NCI-H2081 (cell line): ENCODE measurements around the gene PTP4A1.

Experiments
- DNase-seq, 2 experiments: peaks; one replicate each; lab custom pipeline; 2025; lab: John Stamatoyannopoulos, UW

The PTP4A1 gene

DNA sequence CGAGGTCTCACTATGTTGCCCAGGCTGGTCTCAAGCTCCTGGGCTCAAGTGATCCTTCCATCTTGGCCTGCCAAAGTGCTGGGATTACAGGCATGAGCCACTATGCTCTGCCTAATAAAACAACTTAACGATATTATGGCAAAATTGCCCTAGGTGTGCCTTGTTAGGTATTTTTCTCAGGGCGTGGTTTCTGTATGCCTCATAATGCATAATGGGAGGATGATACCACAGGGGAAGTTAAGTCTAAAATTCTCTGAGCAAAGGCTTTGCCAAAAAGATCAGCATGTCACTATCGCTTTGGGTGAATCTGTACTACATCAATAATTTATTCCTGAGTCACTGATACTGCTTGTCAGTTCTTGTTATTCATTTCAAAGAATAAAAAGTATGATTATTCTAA is 15.9 kb upstream of the PTP4A1 start:
- DNase-seq: no peak

DNA sequence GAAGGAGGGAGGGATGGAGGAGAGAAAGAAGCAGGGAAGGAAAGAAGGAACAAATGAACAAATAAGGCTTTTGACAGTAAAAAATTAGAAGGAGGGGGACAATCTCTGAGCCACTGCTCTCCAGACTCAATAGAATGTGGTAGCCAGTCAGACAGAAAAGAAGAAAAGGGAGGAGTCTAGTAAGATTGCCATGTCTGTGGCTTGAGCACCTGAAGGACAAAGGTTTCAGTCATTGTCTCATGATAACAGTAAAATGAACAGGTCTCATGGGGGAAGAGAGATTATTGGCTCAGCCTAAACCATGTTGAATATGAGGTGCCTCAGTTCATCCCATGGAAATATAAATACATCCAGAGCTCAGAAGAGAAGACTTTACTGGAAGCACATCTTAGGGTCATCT is 14.0 kb upstream of the PTP4A1 start:
- DNase-seq: no peak

DNA sequence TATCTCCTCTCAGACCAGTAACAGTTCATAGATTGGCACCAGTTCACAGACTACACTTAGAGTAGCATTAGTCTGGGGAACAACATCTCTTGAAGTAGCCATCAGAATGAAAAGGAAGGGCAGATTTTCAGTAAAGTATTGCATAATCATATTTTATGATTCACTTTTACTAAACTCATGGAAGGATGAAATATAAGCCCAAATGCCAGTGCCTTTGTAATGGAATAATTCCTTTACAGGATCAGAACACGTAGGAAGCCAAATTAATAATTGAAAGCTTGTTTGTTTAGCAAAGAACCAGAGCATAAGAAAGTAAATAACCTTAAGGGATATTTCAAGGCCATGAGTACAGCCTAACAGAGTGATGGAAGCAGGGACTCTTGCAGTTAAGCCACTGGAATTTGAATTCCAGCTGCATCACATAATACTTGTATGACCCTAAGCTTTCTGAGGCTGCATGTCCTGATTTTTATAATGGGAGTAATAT is 11.4 kb upstream of the PTP4A1 start:
- no peak for DNase-seq

DNA sequence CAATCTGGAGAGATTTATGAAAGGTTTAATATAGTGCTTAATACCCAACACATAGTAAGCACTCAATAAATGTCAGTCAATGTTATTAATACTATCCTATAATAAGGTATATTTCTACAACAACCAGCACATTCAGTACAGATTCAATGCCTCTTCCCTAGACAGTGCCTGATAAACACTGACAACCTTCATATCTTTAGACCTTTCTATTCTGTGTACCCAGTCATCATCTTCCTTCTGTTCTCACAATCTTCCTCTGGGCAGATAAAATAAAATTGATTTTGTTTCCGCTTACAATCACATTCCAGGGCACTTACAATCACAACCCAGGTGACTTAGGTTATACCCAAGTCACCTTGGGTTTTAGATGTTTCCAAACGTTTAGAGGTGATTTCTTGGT is 11.0 kb upstream of the PTP4A1 start:
- no peak for DNase-seq

DNA sequence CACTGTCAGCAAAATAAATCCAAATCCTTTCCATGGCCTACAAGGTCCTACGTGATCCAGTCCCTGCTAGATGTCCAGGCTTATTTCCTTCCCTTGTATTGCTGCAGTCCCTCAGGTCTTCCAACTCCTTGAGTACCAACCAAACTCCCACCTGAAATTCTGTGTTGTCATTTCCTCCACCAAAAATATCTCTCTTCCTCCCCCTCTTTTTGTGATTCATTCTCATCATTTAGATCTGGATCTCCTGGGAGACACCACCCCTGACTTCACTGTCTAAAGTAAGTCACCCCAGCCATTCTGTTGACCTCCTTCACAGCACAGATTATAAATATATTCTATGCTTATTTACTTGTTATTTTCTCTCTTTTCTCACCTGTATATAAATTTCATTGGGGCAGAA is 9.0 kb upstream of the PTP4A1 start:
- DNase-seq: no peak

DNA sequence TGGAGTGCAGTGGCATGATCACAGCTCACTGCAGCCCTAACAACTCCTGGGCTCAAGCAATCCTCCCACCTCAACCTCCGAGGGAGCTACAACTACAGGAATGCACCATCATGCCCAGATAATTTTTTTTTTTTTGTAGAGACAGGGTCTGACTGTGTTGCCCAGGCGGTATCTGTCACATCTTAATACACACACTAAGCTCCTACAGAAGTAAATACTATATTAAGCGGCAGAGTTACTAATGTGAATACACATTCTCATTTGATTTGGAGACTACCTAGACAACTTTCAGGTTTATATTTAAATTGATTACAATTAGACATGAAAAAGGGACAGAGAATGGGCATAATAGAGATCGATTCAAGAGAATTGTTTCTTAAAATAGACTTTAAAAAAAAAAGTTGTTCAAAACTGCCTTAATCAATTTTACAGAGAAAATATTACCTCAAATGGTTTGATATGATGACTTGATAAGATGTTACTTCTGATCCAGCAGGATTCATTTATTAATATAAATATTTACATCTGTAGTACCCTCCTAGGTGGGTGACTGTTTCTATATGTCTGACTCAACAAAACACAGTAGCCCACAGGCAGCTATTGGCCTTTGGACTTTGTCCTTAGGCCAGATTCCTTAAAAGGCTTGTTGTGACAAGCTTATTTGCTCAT is 7.1 kb upstream of the PTP4A1 start:
- no peak for DNase-seq

DNA sequence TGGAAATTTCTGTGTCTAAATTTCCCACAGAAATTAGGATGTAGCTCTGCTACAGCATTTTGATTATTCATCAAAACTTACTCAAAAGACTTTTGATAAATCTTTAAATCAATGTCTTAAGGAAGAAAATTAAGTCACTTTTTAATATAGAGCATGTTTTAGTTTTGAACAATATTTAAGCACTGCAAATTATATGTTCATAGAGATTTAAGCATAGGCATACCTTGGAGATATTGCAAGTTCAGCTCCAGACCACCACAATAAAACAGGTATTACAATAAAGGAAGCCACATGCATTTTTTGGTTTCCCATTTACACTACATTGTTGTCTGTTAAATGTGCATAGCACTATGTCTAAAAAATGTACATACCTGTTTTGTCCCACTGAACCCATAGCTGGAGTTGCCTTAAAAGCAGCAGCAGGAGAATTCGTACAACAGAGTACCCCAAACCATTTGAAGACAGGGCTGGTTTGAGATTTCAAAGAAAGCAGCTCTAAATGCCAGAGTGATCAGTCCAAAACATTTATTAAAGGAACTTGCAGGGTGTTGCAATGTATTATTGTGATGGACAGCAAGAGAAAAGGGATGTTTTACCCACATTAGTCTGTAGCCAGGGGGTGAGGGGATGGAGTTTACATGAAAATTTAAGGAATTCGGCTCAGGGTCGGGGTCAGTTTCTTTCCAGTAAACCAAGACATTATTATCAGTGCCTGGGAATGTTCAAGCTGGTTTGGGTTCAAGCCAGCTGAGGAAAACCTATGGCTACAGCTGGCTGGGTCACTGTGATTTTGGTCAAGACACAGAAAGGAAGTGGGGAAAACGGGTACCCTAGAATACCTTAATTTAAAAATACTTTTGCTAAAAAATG is 6.3 kb upstream of the PTP4A1 start:
- DNase-seq: no peak

DNA sequence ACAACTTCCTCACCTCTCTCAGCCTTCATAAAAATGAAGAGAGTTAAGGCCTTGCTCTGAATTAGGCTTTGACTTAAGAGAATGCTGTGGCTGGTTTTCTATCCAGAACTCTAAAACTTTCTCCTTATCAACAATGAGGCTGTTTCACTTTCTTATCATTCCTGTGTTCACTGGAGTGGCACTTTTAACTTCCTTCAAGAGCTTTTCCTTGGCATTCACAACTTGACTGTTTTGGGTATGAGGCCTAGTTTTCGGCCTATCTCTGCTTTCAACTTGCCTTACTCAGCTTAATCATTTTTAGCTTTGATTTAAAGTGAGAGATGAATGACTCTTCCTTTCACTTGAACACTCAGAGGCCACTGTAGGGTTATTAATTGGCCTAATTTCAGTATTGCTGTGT is 4.3 kb upstream of the PTP4A1 start:
- no peak for DNase-seq

DNA sequence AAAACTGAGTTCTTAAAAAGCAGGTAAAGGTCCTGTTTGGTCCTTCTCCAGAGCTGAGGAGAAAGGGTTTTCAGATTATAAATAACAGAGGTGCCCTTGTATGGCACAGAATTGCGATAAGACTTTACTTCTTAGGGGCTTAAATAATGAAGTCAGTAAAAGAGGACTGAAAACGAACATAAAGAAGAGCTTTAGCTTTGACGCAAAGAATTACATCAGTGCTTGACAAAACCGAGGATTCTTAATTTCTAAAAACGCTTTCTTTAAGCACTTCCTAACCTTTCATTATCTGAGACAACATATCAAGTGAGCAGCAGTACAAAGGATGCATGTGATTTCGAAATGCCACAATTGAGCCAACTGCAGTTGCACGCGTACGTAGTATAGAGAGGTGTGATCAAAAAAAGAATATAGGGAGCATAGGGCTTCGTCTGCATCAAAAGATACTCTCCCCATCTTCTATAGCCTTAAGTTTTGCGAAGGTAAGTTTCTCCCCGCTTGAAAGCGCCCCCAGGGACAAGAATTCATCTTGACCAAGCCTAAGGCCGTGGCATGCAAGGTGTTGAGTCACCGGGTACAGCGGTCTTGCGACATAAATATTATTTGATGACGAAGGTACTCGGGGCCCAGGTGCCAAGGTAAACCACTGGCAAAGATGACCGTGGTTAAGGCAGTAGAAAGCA is 778 bp upstream of the PTP4A1 start:
- peak; percentile 45 to 54 for DNase-seq

DNA sequence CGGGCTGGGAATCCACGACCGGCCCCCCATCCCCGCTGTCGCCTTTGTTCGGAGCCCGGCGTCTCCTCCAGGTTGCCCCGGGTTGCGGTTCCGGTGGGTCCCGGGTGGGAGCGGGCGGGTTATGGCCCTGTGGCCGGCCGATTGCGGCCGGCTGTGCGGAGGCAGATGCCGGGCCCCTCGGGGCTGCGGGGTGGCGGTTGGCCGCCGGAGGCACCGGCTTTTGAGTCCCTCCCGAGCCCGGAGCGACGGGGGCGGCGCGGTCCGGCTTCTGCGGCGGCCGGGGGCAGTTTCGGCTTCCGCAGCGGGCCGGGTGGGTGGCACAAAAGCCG is 431 bp downstream of the PTP4A1 start:
- no peak for DNase-seq

DNA sequence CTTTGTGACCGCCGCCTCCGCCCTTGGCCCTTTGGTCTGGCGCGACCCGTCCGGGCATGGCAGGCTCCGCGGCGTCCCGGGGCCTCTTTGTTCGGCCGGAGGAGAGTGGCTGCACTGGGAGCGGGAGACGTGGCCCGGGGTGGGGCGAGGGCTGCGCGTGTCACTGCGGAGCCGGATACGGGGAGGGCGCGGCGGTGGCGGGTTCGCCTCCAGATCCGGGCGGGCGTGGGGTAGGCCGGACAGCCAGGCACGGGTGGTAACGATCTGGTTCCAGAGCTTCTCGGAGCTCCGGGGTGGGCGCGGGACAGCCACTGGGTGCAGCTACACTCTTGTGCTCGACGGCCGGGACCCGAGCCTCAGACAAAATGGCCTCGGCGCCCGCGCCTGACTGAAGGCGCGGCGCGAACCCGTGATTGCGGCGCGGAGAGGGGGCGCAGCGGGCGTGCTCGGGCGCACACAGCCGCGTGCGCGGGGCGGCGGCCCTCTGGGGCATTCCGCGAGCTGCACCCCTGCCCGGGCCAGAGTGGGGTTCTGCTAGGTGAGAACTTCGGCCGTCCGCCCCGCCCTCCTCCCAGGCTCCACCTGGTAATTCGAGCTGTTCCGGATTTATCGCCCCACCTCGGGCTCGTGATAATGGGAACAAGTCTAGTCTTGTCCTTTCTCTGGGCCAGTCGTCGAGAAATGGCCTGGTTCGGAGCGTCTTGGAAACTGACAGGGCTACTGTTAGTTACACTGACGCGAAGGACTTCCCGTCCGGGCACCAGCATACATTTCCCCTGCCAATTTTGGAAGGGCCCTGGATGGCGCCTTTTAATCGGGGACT is 1.0 kb downstream of the PTP4A1 start:
- DNase-seq: peak; percentile 55 to 78

DNA sequence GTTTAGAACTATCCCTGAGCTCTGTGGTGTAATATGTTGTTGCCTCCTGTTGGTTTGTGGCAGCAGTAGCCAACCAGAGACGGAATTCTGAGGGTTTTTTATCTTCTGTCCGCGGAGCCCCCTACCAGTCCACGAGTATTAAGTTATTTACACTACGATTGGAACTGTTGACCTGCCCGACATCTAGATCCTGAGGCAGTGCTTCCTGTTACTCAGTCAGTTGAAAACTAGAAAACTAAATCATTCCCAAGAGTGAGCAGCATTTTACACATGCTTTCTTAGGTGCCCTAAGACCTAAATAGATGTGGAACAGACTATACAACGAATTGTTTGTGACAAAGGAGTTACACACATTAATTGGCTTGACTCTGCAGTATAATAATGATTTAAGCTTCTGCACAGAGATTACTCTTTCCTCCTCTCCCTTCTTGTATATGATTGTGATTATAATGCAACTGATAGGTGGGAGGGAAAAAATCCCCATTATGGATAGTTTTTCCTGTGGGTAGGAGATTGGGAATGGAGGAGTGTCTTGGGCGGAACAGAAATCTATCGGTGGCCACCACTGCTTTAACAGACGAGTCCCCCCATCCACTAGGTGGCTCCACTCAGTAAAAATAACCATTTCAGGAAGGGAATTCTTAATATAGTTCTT is 1.7 kb downstream of the PTP4A1 start:
- peak; percentile 53 to 68 for DNase-seq

DNA sequence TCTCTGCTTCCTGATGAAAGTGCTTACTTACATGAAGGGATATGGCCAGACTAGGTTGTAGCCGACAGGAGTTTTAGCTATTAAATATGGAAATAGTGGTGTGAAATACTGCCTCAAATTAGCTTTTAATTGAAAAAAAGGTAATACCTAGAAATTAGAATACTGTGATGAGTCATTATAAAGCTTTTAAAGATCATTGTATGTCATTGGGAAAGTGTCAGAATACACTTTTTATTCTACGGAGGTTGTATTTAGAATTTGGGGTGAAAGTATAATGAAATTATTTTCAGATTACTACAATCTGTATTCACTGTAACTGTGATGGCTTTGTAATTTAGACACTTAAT is 2.2 kb downstream of the PTP4A1 start:
- DNase-seq: no peak

DNA sequence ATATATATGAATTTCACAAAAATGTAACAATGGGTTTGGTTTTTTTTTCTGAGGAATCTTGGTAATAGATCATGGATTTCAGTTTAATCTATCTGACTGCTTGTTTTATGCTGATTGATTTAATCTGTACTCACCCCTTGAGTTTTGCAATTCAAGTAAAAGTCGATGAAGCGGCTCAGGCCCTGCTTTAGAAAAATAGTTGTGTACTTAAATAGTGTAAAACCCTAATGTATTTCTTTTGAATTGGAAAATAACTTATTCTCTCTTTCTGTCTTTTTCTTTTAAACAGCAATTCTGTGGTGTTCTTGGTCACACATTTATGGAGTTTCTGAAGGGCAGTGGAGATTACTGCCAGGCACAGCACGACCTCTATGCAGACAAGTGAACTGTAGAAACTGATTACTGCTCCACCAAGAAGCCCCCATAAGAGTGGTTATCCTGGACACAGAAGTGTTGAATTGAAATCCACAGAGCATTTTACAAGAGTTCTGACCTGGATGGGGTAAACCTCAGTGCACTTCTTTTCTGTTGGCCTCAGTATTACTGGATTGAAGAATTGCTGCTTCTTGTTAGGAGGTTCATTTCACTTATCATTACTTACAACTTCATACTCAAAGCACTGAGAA is 4.0 kb downstream of the PTP4A1 start:
- no peak for DNase-seq

DNA sequence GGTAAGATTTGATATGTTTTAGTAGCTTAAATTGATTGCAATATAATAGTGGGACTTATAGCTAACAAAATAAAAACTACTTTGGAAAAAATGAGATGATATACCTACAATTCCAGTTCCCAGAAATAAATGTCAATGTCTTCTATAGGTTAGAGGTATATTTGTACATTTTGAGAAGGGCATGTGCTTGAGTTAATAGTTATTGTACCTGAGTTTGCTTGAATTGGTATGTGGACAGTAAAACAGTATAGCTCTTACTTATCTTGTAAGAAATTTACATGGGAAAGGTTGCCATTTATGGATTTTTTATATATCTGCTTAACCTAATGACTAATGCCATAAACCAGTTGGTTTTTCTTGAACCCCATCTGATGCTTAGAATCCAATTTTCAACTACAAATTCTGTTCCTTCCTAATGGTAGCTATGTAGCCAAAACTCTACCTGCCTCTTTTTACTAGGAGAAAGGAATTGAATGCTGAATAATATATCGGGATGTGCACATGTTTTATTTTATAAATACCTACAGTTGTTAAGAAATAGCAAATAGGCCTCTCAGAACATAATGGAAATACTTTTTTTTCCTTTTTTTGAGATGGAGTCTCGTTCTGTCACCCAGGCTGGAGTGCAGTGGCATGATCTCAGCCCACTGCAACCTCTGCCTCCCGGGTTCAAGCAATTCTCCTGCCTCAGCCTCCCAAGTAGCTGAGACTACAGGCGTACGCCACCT is 4.9 kb downstream of the PTP4A1 start:
- DNase-seq: no peak

DNA sequence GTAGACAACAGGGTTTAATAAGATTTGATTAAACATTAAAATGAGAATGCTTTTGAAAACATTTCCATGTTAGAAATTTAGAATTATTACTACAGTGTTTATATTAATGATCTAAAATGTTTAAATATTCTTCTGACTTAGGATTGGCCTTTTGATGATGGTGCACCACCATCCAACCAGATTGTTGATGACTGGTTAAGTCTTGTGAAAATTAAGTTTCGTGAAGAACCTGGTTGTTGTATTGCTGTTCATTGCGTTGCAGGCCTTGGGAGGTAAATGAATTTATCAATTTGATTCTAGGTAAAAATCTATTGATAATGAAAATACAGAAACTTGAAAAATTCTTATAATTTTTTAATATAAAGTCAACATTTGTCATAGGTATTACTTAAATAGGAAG is 6.5 kb downstream of the PTP4A1 start:
- DNase-seq: no peak

DNA sequence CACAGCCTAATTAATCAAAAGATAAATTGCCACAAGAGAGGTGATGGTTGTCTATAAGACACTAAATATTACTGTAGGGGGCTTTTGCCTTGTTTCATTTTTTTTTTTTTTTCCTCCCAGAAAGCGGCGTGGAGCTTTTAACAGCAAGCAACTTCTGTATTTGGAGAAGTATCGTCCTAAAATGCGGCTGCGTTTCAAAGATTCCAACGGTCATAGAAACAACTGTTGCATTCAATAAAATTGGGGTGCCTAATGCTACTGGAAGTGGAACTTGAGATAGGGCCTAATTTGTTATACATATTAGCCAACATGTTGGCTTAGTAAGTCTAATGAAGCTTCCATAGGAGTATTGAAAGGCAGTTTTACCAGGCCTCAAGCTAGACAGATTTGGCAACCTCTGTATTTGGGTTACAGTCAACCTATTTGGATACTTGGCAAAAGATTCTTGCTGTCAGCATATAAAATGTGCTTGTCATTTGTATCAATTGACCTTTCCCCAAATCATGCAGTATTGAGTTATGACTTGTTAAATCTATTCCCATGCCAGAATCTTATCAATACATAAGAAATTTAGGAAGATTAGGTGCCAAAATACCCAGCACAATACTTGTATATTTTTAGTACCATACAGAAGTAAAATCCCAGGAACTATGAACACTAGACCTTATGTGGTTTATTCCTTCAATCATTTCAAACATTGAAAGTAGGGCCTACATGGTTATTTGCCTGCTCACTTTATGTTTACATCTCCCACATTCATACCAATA is 7.8 kb downstream of the PTP4A1 start:
- DNase-seq: no peak

DNA sequence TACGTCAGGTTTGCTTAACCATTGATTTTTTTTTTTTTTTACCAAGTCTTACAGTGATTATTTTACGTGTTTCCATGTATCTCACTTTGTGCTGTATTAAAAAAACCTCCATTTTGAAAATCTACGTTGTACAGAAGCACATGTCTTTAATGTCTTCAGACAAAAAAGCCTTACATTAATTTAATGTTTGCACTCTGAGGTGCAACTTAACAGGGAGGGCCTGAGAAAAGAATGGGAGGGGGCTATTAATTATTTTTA is 8.4 kb downstream of the PTP4A1 start:
- no peak for DNase-seq

DNA sequence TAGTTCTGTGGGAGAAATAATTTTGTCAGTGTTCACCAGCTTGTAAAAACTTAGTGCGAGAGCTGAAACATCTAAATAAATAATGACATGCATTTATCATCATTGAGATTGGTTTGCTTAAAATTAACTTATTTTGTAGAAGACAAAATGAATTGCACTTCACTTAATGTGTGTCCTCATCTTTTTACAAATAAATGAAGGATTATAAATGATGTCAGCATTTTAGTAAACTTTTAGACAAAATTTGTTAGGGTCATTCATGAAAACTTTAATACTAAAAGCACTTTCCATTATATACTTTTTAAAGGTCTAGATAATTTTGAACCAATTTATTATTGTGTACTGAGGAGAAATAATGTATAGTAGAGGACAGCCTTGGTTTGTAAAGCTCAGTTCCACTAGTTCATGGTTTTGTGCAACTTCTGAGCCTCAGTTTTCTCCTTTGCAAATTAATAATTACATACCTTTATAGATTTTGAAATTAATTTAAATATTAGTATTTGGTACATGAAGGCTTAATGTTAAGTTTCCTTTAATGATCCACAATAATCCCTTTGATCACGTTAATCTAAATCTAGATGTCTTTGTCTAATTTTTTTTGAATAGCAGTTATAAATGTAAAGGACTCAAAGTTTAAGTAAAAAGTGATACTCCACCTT is 9.2 kb downstream of the PTP4A1 start:
- no peak for DNase-seq
